Measurements from ENCODE around the gene OR52B6. TPM values are rescaled to one million over a fixed set of nuclear protein-coding genes. Genes with fewer than 3 reads are reported as not detected.

The OR52B6 gene
- total and polyA plus RNA-seq, 10 donors = not detected

DNA sequence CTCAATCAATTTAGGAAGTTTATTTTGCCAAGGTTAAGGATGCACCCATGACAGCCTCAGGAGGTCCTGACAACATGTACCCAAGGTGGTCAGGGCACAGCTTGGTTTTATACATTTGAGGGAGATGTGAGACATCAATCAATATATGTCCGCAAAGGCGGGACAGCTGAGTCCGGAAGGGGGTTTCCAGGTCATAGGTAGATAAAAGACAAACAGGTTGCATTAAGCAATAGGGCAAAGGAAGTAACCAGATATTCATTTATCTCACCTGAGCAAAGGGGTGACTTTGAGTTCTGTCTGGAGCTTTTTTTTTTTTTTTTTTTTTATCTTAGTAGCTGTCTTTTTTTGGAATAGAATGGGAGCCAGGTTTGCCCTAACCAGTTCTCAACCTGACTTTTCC is 42.1 kb downstream of the OR52B6 start:
- no peaks in the 10 kb centered on the region for H3K27me3 ChIP-seq (replicated peaks in 1 of 7)
- TF ChIP-seq POLR2AphosphoS5 (IDR thresholded peaks at IDR 0.05) (no peak), POLR2A (IDR thresholded peaks at IDR 0.05) (no peak)
- TF ChIP-seq, protein P1, sequence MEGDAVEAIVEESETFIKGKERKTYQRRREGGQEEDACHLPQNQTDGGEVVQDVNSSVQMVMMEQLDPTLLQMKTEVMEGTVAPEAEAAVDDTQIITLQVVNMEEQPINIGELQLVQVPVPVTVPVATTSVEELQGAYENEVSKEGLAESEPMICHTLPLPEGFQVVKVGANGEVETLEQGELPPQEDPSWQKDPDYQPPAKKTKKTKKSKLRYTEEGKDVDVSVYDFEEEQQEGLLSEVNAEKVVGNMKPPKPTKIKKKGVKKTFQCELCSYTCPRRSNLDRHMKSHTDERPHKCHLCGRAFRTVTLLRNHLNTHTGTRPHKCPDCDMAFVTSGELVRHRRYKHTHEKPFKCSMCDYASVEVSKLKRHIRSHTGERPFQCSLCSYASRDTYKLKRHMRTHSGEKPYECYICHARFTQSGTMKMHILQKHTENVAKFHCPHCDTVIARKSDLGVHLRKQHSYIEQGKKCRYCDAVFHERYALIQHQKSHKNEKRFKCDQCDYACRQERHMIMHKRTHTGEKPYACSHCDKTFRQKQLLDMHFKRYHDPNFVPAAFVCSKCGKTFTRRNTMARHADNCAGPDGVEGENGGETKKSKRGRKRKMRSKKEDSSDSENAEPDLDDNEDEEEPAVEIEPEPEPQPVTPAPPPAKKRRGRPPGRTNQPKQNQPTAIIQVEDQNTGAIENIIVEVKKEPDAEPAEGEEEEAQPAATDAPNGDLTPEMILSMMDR (IDR thresholded peaks at IDR 0.05 in 8 of 11, conservative IDR thresholded peaks at IDR 0.05 in 3 of 11) = no peak
- H3K36me3 ChIP-seq = no peaks in the 10 kb centered on the region
- no peak for DNase-seq
- intact Hi-C loops (cut with DNase I; ENCODE audit: low total_unique reads) = loop anchor here (10.0 kb wide), 1 partner anchor 72 kb away; no protein-coding TSS in a partner anchor
- H3K9me3 ChIP-seq = no peaks in the 10 kb centered on the region
- H3K4me1 ChIP-seq = peaks cover 4 to 41% (median 29%) of the 10 kb centered on the region in 6 donors
- H3K27ac ChIP-seq = no peak overlapping the region
- H3K4me3 ChIP-seq = no peak overlapping the region
- 95 to 98% (median 97%) methylated on average over 3 of the region's 3 CpGs for WGBS, 5 donors

DNA sequence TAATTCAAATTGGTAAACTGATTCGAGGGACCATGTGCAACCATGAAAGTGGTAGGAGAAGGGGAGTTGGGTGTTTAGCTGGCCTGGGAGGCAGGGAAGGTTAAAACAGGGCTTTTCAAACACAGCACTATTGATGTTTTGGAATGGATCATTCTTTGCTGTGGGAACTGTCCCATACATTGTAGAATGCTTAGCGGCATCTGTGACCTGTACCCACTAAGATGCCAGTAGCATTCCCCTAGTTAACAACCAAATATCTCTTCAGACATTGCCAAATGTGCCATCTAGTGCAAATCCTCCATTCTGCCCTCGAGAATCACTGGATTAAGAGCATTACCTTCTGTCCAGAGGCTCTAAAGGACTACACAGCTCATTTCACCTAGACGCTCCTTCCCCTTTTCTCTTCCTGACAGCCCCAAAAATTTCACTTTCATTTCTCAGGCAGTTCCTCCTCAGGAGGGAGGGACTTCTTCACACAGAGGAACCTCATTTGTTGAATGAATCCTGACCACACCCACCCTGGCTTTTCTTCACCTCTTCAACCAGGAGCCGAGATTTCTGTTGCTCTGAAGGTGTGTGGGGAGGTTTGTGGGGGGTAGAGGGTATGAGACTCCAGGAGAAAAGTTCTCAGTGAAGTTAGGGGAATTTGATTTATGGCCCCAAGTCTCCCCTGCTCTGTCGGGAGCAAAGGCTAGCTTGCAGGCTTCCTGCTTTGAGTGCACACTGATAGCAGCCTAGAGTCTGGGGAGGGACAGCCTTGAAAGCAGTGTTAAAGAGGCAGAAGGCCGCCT is 44.0 kb downstream of the OR52B6 start, which contains the start of gene TRIM34:
Gene TRIM34 (plus strand): TSS at position 513 of the 791 bp plus-strand sequence. CDS start 7,331 bp downstream, outside the sequence.
- TF ChIP-seq, protein P1 (IDR thresholded peaks at IDR 0.05 in 8 of 11, conservative IDR thresholded peaks at IDR 0.05 in 3 of 11) = no peak
- TF ChIP-seq POLR2AphosphoS5 (IDR thresholded peaks at IDR 0.05) (peak in 2 of 3 donors; percentile 39 to 73), POLR2A (IDR thresholded peaks at IDR 0.05) (peak in 1 of 3 donors; percentile 29)
- WGBS, 5 donors = 10 to 17% (median 14%) methylated on average over 7 of the region's 7 CpGs
- intact Hi-C loops (cut with DNase I; ENCODE audit: low total_unique reads) = loop anchor here (10.0 kb wide), 1 partner anchor 70 kb away; no protein-coding TSS in a partner anchor
- DNase-seq = peak; percentile 82
- no peaks in the 10 kb centered on the region for H3K27me3 ChIP-seq (replicated peaks in 1 of 7)
- peak within 1 kb of the TSS; percentile 63 to 93 (median 86) for H3K27ac ChIP-seq
- H3K4me1 ChIP-seq = peaks cover 4 to 45% (median 29%) of the 10 kb centered on the region in 6 donors
- H3K9me3 ChIP-seq = no peaks in the 10 kb centered on the region
- peak within 1 kb of the TSS; percentile 34 to 74 (median 56) for H3K4me3 ChIP-seq
- H3K36me3 ChIP-seq = no peaks in the 10 kb centered on the region

- peak overlapping the region; percentile 63 to 93 (median 86) for H3K27ac ChIP-seq
- H3K9me3 ChIP-seq = no peaks in the 10 kb centered on the region
- TF ChIP-seq, protein P1 (IDR thresholded peaks at IDR 0.05 in 8 of 11, conservative IDR thresholded peaks at IDR 0.05 in 3 of 11) = no peak
- TF ChIP-seq POLR2AphosphoS5 (IDR thresholded peaks at IDR 0.05) = no peak
- TF ChIP-seq POLR2A (IDR thresholded peaks at IDR 0.05) = no peak
- peaks cover 4 to 48% (median 29%) of the 10 kb centered on the region in 6 donors for H3K4me1 ChIP-seq
- 9 to 38% (median 29%) methylated on average over 4 of the region's 4 CpGs for WGBS, 5 donors
- no peaks in the 10 kb centered on the region for H3K27me3 ChIP-seq (replicated peaks in 1 of 7)
- H3K4me3 ChIP-seq = peak overlapping the region; percentile 34 to 74 (median 56)
- no peak for DNase-seq
- intact Hi-C loops (cut with DNase I; ENCODE audit: low total_unique reads) = loop anchor here (10.0 kb wide), 1 partner anchor 70 kb away; no protein-coding TSS in a partner anchor
- no peaks in the 10 kb centered on the region for H3K36me3 ChIP-seq
Observed at GRCh38 chr11:5625281-5625680, 44.6 kb downstream of the OR52B6 start.

GRCh38 chr11:5626196-5626595 is 45.5 kb downstream of the OR52B6 start:
- TF ChIP-seq POLR2AphosphoS5 (IDR thresholded peaks at IDR 0.05) = no peak
- TF ChIP-seq, protein P1 (IDR thresholded peaks at IDR 0.05 in 8 of 11, conservative IDR thresholded peaks at IDR 0.05 in 3 of 11) = no peak
- TF ChIP-seq POLR2A (IDR thresholded peaks at IDR 0.05) = no peak
- Histone ChIP-seq H3K36me3 (no peaks in the 10 kb centered on the region), H3K27ac (peak overlapping the region in 3 of 8 donors; percentile 86 to 93 (median 90)), H3K4me3 (peak overlapping the region in 3 of 8 donors; percentile 54 to 74 (median 66)), H3K4me1 (peaks cover 4 to 57% (median 29%) of the 10 kb centered on the region in 6 donors), H3K9me3 (no peaks in the 10 kb centered on the region), H3K27me3 (replicated peaks in 1 of 7) (no peaks in the 10 kb centered on the region)
- no peak for DNase-seq
- intact Hi-C loops (cut with DNase I; ENCODE audit: low total_unique reads) = loop anchor here (10.0 kb wide), 1 partner anchor 69 kb away; no protein-coding TSS in a partner anchor
- 70 to 87% (median 83%) methylated on average over 5 of the region's 5 CpGs for WGBS, 5 donors
